GM23338 (cell line): ENCODE data around the gene IMMP2L.

Experiments used
- CREB1 ChIP-seq: fragments of 250-450 bp; sonication (Bioruptor Pico); IDR thresholded peaks from 2 replicates; pipeline ENCODE4 v1.5.0; 2020; ENCODE audit warnings: low read depth, mild to moderate bottlenecking, moderate library complexity
- EZH2 ChIP-seq: fragments of 200-600 bp; sonication (generic); IDR thresholded peaks from one replicate; pipeline ENCODE4 v1.8.0; 2017; ENCODE audit warnings: antibody characterized with exemption, mild to moderate bottlenecking, low read depth; ENCODE audit not compliant: unreplicated experiment
- EZH2phosphoT487 ChIP-seq: fragments of 200-600 bp; sonication (generic); IDR thresholded peaks from one replicate; pipeline ENCODE4 v1.8.1; 2018; ENCODE audit warnings: antibody characterized with exemption; ENCODE audit not compliant: unreplicated experiment
- JUNB ChIP-seq: IDR thresholded peaks from one replicate; pipeline ENCODE4 v1.6.1; 2016; ENCODE audit warnings: antibody characterized with exemption; ENCODE audit not compliant: unreplicated experiment
- NANOG ChIP-seq: IDR thresholded peaks from 2 replicates; pipeline ENCODE4 v1.6.1; 2016; ENCODE audit warnings: antibody characterized with exemption, borderline replicate concordance
- POLR2AphosphoS5 ChIP-seq: IDR thresholded peaks from 2 replicates; pipeline ENCODE4 v1.6.1; 2016; ENCODE audit warnings: antibody characterized with exemption, low read depth
- ZNF114 ChIP-seq: fragments of 250-450 bp; sonication (Bioruptor Pico); IDR thresholded peaks from 2 replicates; pipeline ENCODE4 v1.5.0; 2020; ENCODE audit warnings: mild to moderate bottlenecking, moderate library complexity
- TF ChIP-seq, protein P1 (sequence below), 2 experiments: fragments of 200-600 bp in 1 of 2; sonication (generic) in 1 of 2; conservative IDR thresholded peaks; 2 replicates each; pipeline versions ENCODE4 v1.5.1 to v1.6.1; 2016 to 2017; ENCODE audit warnings: antibody characterized with exemption in 2 of 2, low read depth in 2 of 2, mild to moderate bottlenecking in 2 of 2, moderate library complexity in 1 of 2
- TF ChIP-seq, protein P2 (sequence below): IDR thresholded peaks from one replicate; pipeline ENCODE4 v1.6.1; 2018; ENCODE audit warnings: antibody characterized with exemption; ENCODE audit not compliant: unreplicated experiment
- TF ChIP-seq, protein P3 (sequence below): fragments of 250-450 bp; sonication (Bioruptor Pico); IDR thresholded peaks from 2 replicates; pipeline ENCODE4 v1.5.0; 2020; ENCODE audit warnings: mild to moderate bottlenecking, moderate library complexity

DNA sequence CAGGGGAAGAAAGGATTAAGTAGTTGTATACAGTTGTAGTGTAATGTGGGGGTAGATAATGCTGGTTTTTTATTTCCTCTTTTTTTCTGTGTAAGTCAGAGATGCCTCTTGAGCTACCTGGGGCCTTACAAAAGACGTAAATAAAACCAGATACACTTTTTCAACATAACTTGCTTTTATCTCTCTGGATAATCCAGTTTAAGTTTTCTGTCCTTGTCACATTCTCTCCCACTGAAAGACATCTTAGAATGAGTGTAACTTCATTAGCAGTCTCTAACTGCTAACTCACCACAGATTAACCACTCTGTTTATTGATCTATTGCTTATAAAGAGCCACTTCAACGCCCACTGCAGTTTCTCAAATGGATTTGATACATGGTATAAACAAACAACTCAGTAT, 535.5 kb downstream of the IMMP2L start:
- no peak for TF ChIP-seq EZH2
- TF ChIP-seq, protein P1, sequence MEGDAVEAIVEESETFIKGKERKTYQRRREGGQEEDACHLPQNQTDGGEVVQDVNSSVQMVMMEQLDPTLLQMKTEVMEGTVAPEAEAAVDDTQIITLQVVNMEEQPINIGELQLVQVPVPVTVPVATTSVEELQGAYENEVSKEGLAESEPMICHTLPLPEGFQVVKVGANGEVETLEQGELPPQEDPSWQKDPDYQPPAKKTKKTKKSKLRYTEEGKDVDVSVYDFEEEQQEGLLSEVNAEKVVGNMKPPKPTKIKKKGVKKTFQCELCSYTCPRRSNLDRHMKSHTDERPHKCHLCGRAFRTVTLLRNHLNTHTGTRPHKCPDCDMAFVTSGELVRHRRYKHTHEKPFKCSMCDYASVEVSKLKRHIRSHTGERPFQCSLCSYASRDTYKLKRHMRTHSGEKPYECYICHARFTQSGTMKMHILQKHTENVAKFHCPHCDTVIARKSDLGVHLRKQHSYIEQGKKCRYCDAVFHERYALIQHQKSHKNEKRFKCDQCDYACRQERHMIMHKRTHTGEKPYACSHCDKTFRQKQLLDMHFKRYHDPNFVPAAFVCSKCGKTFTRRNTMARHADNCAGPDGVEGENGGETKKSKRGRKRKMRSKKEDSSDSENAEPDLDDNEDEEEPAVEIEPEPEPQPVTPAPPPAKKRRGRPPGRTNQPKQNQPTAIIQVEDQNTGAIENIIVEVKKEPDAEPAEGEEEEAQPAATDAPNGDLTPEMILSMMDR (conservative IDR thresholded peaks at IDR 0.05; ENCODE audit: low read depth in 2 of 2) = no peak
- TF ChIP-seq CREB1 (CRISPR knock-in tag) = no peak
- TF ChIP-seq, protein P2, sequence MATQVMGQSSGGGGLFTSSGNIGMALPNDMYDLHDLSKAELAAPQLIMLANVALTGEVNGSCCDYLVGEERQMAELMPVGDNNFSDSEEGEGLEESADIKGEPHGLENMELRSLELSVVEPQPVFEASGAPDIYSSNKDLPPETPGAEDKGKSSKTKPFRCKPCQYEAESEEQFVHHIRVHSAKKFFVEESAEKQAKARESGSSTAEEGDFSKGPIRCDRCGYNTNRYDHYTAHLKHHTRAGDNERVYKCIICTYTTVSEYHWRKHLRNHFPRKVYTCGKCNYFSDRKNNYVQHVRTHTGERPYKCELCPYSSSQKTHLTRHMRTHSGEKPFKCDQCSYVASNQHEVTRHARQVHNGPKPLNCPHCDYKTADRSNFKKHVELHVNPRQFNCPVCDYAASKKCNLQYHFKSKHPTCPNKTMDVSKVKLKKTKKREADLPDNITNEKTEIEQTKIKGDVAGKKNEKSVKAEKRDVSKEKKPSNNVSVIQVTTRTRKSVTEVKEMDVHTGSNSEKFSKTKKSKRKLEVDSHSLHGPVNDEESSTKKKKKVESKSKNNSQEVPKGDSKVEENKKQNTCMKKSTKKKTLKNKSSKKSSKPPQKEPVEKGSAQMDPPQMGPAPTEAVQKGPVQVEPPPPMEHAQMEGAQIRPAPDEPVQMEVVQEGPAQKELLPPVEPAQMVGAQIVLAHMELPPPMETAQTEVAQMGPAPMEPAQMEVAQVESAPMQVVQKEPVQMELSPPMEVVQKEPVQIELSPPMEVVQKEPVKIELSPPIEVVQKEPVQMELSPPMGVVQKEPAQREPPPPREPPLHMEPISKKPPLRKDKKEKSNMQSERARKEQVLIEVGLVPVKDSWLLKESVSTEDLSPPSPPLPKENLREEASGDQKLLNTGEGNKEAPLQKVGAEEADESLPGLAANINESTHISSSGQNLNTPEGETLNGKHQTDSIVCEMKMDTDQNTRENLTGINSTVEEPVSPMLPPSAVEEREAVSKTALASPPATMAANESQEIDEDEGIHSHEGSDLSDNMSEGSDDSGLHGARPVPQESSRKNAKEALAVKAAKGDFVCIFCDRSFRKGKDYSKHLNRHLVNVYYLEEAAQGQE = no peak
- TF ChIP-seq, protein P3, sequence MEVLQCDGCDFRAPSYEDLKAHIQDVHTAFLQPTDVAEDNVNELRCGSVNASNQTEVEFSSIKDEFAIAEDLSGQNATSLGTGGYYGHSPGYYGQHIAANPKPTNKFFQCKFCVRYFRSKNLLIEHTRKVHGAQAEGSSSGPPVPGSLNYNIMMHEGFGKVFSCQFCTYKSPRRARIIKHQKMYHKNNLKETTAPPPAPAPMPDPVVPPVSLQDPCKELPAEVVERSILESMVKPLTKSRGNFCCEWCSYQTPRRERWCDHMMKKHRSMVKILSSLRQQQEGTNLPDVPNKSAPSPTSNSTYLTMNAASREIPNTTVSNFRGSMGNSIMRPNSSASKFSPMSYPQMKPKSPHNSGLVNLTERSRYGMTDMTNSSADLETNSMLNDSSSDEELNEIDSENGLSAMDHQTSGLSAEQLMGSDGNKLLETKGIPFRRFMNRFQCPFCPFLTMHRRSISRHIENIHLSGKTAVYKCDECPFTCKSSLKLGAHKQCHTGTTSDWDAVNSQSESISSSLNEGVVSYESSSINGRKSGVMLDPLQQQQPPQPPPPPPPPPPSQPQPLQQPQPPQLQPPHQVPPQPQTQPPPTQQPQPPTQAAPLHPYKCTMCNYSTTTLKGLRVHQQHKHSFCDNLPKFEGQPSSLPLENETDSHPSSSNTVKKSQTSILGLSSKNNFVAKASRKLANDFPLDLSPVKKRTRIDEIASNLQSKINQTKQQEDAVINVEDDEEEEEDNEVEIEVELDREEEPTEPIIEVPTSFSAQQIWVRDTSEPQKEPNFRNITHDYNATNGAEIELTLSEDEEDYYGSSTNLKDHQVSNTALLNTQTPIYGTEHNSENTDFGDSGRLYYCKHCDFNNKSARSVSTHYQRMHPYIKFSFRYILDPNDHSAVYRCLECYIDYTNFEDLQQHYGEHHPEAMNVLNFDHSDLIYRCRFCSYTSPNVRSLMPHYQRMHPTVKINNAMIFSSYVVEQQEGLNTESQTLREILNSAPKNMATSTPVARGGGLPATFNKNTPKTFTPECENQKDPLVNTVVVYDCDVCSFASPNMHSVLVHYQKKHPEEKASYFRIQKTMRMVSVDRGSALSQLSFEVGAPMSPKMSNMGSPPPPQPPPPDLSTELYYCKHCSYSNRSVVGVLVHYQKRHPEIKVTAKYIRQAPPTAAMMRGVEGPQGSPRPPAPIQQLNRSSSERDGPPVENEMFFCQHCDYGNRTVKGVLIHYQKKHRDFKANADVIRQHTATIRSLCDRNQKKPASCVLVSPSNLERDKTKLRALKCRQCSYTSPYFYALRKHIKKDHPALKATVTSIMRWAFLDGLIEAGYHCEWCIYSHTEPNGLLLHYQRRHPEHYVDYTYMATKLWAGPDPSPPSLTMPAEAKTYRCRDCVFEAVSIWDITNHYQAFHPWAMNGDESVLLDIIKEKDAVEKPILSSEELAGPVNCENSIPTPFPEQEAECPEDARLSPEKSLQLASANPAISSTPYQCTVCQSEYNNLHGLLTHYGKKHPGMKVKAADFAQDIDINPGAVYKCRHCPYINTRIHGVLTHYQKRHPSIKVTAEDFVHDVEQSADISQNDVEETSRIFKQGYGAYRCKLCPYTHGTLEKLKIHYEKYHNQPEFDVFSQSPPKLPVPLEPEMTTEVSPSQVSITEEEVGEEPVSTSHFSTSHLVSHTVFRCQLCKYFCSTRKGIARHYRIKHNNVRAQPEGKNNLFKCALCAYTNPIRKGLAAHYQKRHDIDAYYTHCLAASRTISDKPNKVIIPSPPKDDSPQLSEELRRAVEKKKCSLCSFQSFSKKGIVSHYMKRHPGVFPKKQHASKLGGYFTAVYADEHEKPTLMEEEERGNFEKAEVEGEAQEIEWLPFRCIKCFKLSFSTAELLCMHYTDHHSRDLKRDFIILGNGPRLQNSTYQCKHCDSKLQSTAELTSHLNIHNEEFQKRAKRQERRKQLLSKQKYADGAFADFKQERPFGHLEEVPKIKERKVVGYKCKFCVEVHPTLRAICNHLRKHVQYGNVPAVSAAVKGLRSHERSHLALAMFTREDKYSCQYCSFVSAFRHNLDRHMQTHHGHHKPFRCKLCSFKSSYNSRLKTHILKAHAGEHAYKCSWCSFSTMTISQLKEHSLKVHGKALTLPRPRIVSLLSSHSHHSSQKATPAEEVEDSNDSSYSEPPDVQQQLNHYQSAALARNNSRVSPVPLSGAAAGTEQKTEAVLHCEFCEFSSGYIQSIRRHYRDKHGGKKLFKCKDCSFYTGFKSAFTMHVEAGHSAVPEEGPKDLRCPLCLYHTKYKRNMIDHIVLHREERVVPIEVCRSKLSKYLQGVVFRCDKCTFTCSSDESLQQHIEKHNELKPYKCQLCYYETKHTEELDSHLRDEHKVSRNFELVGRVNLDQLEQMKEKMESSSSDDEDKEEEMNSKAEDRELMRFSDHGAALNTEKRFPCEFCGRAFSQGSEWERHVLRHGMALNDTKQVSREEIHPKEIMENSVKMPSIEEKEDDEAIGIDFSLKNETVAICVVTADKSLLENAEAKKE (CRISPR knock-in tag) = no peak
- TF ChIP-seq POLR2AphosphoS5 = no peak
- TF ChIP-seq JUNB = no peak
- no peak for TF ChIP-seq EZH2phosphoT487
- TF ChIP-seq ZNF114 = no peak
- TF ChIP-seq NANOG = no peak
